Effector memory CD8-positive, alpha-beta T cell (primary cell): Measurements from ENCODE around the gene ZNF775.

Source experiments
- ATAC-seq: fragments of 150-1000 bp; cut with Tn5 transposase; replicated peaks from 2 replicates; pipeline ENCODE4 v1.10.0; 2021; ENCODE audit warnings: mild to moderate bottlenecking, moderate library complexity
- DNase-seq, 3 experiments: peaks; one replicate each; pipeline ENCODE4 v3.0.0; 2021
- H3K27ac Mint-ChIP-seq, 2 donors: one replicate each; pipeline ENCODE4 v1.8.0; 2022; ENCODE audit warnings: mild to moderate bottlenecking in 2 of 2, mixed read lengths in 2 of 2, moderate library complexity in 2 of 2
- H3K27me3 Mint-ChIP-seq, 2 donors: one replicate each; pipeline ENCODE4 v1.8.0; 2022; ENCODE audit warnings: mixed read lengths in 2 of 2
- H3K36me3 Mint-ChIP-seq: one replicate; pipeline ENCODE4 v1.8.0; 2022; ENCODE audit warnings: mild to moderate bottlenecking, moderate library complexity, mixed read lengths; ENCODE audit not compliant: insufficient read depth
- H3K4me1 Mint-ChIP-seq, 2 donors: one replicate each; pipeline ENCODE4 v1.8.0; 2022; ENCODE audit warnings: low read depth in 2 of 2, mixed read lengths in 2 of 2
- H3K4me3 Mint-ChIP-seq, 2 donors: one replicate each; pipeline ENCODE4 v1.8.0; 2022; ENCODE audit warnings: mild to moderate bottlenecking in 2 of 2, mixed read lengths in 2 of 2, moderate library complexity in 2 of 2
- H3K9me3 Mint-ChIP-seq, 2 donors: one replicate each; pipeline ENCODE4 v1.8.0; 2022; ENCODE audit warnings: mixed read lengths in 2 of 2

The ZNF775 gene

DNA sequence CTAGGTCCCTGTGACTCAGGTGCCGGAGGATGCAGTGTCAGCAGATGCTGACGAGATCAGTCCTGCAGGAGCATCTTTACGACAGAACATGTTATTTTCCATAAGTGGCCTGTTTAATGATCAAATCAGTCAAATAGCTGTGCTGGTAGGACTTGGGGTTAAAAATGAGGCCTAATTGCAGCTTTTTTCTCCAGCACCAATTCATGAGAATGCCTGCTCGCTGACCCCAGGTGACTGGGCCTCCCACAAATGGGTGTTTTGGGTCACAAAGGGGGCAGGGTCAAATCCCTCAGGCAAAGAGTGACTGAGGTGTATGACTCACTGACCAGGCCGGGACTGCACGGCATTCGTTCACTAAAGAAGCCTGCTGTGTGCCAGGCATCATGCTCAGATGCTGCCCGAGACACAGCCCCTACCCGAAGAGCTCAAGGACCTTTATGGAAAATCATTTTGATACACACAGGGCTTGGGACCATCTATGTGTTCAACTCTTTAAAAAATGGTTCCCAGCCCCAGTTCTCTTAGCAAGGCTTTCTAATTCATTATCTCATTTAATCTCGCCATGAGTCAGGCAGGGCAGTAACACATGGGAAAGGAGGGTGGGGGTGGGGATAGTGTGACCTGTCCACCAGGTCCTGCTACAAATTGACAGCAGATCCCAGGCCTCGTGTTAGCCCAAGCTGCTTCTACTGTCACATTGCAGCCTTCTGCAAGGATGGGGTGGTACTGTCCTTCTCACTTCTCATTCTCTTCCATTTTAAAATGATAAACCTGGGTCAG, 21.1 kb downstream of the ZNF775 start:
- peaks cover 10 to 12% of the 10 kb centered on the region in 2 donors for H3K4me1 Mint-ChIP-seq
- peak overlapping the region in 1 of 2 donors; percentile 51 for H3K27ac Mint-ChIP-seq
- DNase-seq (no peak), ATAC-seq (no peak)
- H3K27me3 Mint-ChIP-seq, result no peaks in the 10 kb centered on the region
- H3K36me3 Mint-ChIP-seq, result peaks cover 10% of the 10 kb centered on the region
- no peaks in the 10 kb centered on the region for H3K9me3 Mint-ChIP-seq
- H3K4me3 Mint-ChIP-seq, result no peak overlapping the region

DNA sequence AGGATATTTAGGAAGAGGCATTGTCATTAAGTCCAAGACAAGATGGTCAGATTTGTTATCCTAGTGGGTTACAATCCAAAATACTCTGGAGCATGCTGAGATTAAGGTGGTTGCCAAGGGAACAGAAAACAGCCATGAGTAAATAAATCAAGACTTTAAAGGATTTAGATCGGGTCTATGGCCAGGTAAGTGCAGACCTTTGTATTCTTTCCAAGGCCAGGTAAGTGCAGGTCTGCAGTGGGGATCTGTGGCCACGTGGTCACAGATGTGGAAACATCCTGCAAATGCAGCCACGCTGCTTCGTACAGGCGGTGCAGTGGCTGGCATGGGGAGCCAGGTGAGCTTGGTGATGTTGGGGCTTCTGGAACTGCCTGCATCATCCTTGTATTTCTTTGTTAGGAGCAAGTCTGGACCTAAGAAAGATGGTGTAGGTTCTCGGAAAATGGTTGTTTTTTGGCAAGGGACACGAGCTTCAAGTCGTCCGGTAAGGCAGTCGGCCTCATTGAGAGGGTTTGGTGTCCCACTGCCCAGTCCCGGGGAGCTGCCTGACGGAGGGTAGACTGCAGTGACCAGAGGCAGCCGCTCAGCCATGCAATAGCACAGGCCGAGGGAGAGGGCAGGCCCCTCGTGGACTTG, 21.8 kb downstream of the ZNF775 start:
- peak overlapping the region in 1 of 2 donors; percentile 51 for H3K27ac Mint-ChIP-seq
- no peak for ATAC-seq
- H3K4me1 Mint-ChIP-seq, result peaks cover 15 to 16% of the 10 kb centered on the region in 2 donors
- H3K4me3 Mint-ChIP-seq, result no peak overlapping the region
- H3K36me3 Mint-ChIP-seq, result peaks cover 14% of the 10 kb centered on the region
- no peak for DNase-seq
- H3K27me3 Mint-ChIP-seq, result no peaks in the 10 kb centered on the region
- no peaks in the 10 kb centered on the region for H3K9me3 Mint-ChIP-seq

- Mint-ChIP-seq H3K27me3 (no peaks in the 10 kb centered on the region), H3K9me3 (no peaks in the 10 kb centered on the region), H3K4me1 (peaks cover 20 to 21% of the 10 kb centered on the region in 2 donors), H3K4me3 (no peak overlapping the region), H3K36me3 (peaks cover 16% of the 10 kb centered on the region), H3K27ac (peak overlapping the region in 1 of 2 donors; percentile 51)
- no peak for DNase-seq
- no peak for ATAC-seq
These were observed 22.3 kb downstream of the ZNF775 start for GRCh38 chr7:150401424-150401790.

DNA sequence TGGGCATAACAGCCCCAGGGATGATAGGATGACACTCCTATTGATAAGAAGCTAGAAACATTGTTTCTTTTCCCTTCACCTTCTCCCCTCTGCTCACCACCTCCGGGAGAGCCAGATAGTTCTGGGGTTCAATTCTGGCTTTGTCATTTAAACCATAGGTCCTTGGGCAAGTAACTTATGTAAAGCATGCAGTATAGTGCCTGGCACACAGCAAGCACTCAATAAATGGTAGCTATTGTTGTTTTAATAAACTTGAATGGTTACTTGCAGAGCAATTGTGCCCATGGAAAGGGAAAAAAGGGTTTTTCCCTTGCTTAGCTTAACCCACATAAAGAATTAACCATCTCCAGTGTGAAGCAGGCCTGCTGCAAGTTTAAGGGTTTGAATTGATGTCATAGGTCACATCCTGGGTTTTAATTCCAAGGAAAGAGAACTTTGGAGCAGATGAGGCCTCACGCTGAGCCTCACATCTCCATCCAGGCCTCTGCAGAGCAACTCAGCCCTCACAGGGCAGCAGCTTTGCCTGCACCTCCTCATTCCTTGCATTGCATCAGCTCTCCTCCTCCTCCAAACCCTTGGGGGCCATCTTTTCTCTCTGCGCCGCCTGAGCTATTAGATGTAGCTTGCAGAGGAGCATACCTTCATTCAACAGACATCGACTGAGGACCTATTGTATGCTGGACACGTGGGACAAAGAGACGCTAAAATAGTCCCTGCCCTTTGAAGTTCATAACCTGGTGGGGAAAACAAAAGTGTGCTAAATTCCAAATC, 22.9 kb downstream of the ZNF775 start:
- ATAC-seq, result no peak
- peak overlapping the region in 1 of 2 donors; percentile 38 for H3K4me3 Mint-ChIP-seq
- no peak for DNase-seq
- H3K9me3 Mint-ChIP-seq, result no peaks in the 10 kb centered on the region
- peaks cover 16% of the 10 kb centered on the region for H3K36me3 Mint-ChIP-seq
- H3K27me3 Mint-ChIP-seq, result no peaks in the 10 kb centered on the region
- peak overlapping the region in 1 of 2 donors; percentile 67 for H3K27ac Mint-ChIP-seq
- H3K4me1 Mint-ChIP-seq, result peaks cover 24 to 26% of the 10 kb centered on the region in 2 donors

- peaks cover 25 to 28% of the 10 kb centered on the region in 2 donors for H3K4me1 Mint-ChIP-seq
- H3K27me3 Mint-ChIP-seq, result no peaks in the 10 kb centered on the region
- no peak for ATAC-seq
- H3K4me3 Mint-ChIP-seq, result peak overlapping the region in 1 of 2 donors; percentile 38
- H3K36me3 Mint-ChIP-seq, result peaks cover 16% of the 10 kb centered on the region
- DNase-seq, result no peak
- peak overlapping the region in 1 of 2 donors; percentile 67 for H3K27ac Mint-ChIP-seq
- H3K9me3 Mint-ChIP-seq, result no peaks in the 10 kb centered on the region
These were observed 23.7 kb downstream of the ZNF775 start for GRCh38 chr7:150402671-150403321.

DNA sequence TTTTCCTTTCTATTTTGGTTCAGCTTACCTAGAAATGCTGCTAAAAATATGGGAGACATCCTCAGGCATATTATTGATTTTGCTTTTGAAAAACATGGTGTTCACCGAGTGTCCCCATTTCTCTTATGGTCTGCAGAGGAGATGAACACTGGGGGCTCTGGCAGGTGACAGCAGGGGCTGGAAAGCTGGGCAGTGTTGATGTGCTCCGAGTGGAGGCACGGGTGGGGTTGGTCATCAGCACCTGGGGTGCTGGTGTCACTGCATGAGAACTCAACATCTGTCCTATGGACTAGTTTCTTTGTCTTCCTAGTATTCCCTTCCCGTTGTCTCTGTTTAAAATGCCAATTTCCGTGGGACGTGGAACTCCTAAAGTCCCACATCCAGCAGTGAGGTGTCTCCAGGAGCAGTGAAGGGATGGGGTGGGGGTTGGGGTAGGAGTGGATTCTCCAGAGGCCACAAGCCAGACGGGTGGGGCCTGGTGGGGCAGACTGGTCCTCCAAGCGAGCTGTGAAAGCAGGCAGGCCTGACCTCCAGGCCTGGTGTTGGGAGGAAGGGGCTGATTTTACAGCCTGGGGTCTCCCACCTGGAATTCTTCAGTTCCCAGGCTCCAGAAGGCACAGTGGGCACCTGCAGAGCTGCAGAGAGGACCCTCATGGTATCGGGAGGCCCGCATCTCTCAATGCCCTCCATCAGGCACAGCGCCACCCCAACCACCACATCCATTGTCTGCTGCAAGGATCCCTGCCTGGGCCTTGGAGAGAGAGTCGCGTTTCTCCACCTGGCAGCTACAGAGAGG, 24.4 kb downstream of the ZNF775 start:
- Mint-ChIP-seq H3K9me3 (no peaks in the 10 kb centered on the region), H3K4me3 (peak overlapping the region; percentile 92 to 96), H3K27me3 (no peaks in the 10 kb centered on the region), H3K27ac (peak overlapping the region; percentile 80), H3K36me3 (peaks cover 22% of the 10 kb centered on the region), H3K4me1 (peaks cover 26 to 30% of the 10 kb centered on the region in 2 donors)
- DNase-seq, result no peak
- no peak for ATAC-seq

DNA sequence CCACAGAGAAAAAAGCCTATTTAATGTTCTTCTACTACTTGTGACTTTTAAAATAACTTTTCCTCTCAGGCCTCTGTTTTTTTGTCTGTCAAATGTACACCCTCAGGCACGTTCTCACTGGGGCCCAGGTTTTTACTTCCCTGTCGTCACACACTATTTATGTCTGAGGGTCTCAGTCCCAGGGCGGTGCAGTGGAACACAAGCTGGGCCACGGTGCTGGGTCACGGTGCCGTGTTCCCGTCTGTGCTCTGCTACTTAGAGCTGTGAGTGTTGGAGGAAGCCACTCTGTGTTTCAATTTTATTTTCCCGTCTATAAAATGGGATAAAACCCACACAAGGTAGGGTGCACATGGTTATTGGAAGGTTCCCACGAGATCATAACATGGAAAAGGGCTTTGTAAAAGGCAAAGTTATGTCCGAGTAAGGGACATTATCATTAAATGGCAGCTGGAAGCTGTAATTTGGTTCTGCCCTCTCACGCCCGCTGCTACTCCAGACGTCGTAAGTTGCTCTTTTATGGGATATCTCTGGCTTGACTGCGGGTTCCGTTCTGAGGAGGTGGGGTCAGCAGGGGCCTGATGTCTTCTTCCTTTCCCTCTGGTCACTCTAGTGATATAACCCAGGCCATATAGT, 25.2 kb downstream of the ZNF775 start:
- Mint-ChIP-seq H3K27me3 (no peaks in the 10 kb centered on the region), H3K4me1 (peaks cover 32 to 34% of the 10 kb centered on the region in 2 donors), H3K9me3 (no peaks in the 10 kb centered on the region), H3K27ac (peak overlapping the region; percentile 80), H3K36me3 (peaks cover 26% of the 10 kb centered on the region), H3K4me3 (peak overlapping the region; percentile 92 to 96)
- DNase-seq (peak in 1 of 3 experiments; percentile 7), ATAC-seq (no peak)

DNA sequence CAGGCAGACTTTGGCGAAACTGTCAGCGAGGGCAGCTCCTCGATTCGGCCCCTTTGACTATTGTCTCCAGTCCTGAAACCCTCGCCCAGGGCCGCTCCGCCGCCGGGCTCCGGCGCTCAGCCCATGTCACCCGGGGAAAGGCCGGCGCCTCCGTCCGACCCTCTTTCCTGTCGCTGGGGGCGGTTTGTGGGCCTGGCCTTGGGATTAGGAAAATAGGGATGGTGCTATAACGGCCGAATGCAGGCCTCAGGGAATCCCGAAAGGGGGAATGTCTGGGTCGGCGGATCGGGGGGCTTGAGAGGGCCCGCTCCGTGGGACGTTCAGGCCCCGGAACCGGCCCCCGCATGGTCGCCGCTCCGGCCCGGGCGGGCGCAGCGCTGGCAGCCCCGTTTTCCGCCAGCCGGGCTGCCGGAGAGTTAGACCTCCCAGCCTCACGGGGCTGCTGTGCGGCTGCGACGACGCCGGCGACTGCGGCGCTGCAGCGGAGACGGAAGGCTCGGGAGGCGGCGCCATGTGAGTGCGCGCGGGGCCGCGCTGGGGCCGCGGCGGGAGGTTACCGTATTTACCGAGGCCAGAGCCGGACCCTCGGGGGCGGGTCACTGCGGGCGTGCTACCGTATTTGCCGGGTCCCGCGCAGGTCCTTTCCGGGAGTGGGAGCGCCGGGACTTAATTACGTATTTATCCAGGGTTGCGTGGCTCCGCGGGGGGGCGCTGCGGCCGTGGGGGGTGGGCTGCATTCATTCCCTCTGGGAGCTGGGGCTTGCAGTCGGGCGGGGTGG, 25.9 kb downstream of the ZNF775 start:
- Mint-ChIP-seq H3K9me3 (no peaks in the 10 kb centered on the region), H3K4me1 (peaks cover 32 to 34% of the 10 kb centered on the region in 2 donors), H3K36me3 (peaks cover 30% of the 10 kb centered on the region), H3K27me3 (no peaks in the 10 kb centered on the region), H3K4me3 (peak overlapping the region; percentile 92 to 96), H3K27ac (peak overlapping the region; percentile 80)
- DNase-seq (peak; percentile 69 to 75 (median 71)), ATAC-seq (peak; percentile 89)

- Mint-ChIP-seq H3K27me3 (no peaks in the 10 kb centered on the region), H3K9me3 (no peaks in the 10 kb centered on the region), H3K27ac (peak overlapping the region; percentile 80), H3K4me3 (peak overlapping the region; percentile 92 to 96), H3K4me1 (peaks cover 32 to 34% of the 10 kb centered on the region in 2 donors), H3K36me3 (peaks cover 30% of the 10 kb centered on the region)
- ATAC-seq (peak; percentile 30), DNase-seq (peak; percentile 25 to 42 (median 38))
These were observed 26.6 kb downstream of the ZNF775 start for GRCh38 chr7:150405584-150406311.

DNA sequence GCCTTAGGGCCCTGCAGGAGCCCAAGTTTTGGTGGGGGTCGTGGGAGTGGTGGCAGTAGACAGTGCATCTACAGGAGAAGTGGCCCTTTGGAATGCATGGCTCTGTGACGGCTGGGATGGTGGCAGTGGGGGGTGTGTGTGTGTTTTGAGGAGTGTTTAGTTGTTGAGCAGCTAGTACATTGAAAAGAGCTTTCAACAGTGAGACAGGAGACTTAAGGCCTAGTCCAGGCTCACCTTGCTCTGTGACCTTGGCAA, 27.1 kb downstream of the ZNF775 start:
- peaks cover 34% of the 10 kb centered on the region for H3K36me3 Mint-ChIP-seq
- H3K27ac Mint-ChIP-seq, result peak overlapping the region; percentile 80
- DNase-seq, result peak in 1 of 3 experiments; percentile 11
- ATAC-seq, result no peak
- peak overlapping the region; percentile 92 to 96 for H3K4me3 Mint-ChIP-seq
- peaks cover 32 to 34% of the 10 kb centered on the region in 2 donors for H3K4me1 Mint-ChIP-seq
- H3K27me3 Mint-ChIP-seq, result no peaks in the 10 kb centered on the region
- H3K9me3 Mint-ChIP-seq, result no peaks in the 10 kb centered on the region
